HEK293T (cell line): ENCODE data around the gene DHRSX.

ENCODE experiments used
- CTCF ChIA-PET: fragments of 350-600 bp; formaldehyde crosslinking; extraction: SDS; loops from one replicate; lab custom pipeline; 2021; ENCODE audit warnings: antibody characterized with exemption, inconsistent platforms; lab: Yijun Ruan, JAX
- POLR2A ChIA-PET: fragments of 350-600 bp; formaldehyde crosslinking; extraction: SDS; loops from one replicate; lab custom pipeline; 2020; ENCODE audit warnings: antibody characterized with exemption, inconsistent platforms; lab: Yijun Ruan, JAX
- DNase-seq: peaks from one replicate; pipeline ENCODE4 v3.0.0; 2012; ENCODE audit warnings: mixed read lengths; ENCODE audit errors: extremely low spot score
- ARNT ChIP-seq: fragments of 450-650 bp; IDR thresholded peaks from 2 replicates; pipeline ENCODE4 v1.6.1; 2017; ENCODE audit warnings: mild to moderate bottlenecking
- BHLHE40 ChIP-seq: fragments of 450-650 bp; IDR thresholded peaks from 2 replicates; pipeline ENCODE4 v1.6.1; 2016; ENCODE audit warnings: mild to moderate bottlenecking, moderate library complexity, borderline replicate concordance
- CTBP1 ChIP-seq: fragments of 450-650 bp; IDR thresholded peaks from 2 replicates; pipeline ENCODE4 v1.6.1; 2016; ENCODE audit warnings: borderline replicate concordance
- ELF4 ChIP-seq: fragments of 450-650 bp; IDR thresholded peaks from 2 replicates; pipeline ENCODE4 v1.6.1; 2017; ENCODE audit warnings: antibody characterized with exemption
- FOXA1 ChIP-seq: fragments of 450-650 bp; IDR thresholded peaks from 2 replicates; pipeline ENCODE4 v1.6.1; 2016; ENCODE audit warnings: mild to moderate bottlenecking
- FOXK2 ChIP-seq: fragments of 450-650 bp; IDR thresholded peaks from 2 replicates; pipeline ENCODE4 v1.6.1; 2016; ENCODE audit warnings: mild to moderate bottlenecking
- FOXM1 ChIP-seq: fragments of 450-650 bp; IDR thresholded peaks from 2 replicates; pipeline ENCODE4 v1.6.1; 2017; ENCODE audit warnings: mild to moderate bottlenecking, borderline replicate concordance
- HDGF ChIP-seq: fragments of 450-650 bp; IDR thresholded peaks from 2 replicates; pipeline ENCODE4 v1.6.1; 2017; ENCODE audit warnings: antibody characterized with exemption, borderline replicate concordance
- L3MBTL2 ChIP-seq: fragments of 450-650 bp; conservative IDR thresholded peaks from 2 replicates; pipeline ENCODE4 v1.6.1; 2016; ENCODE audit warnings: mild to moderate bottlenecking
- LEF1 ChIP-seq: fragments of 450-650 bp; IDR thresholded peaks from 2 replicates; pipeline ENCODE4 v1.6.1; 2017; ENCODE audit warnings: mild to moderate bottlenecking, borderline replicate concordance
- NFRKB ChIP-seq: fragments of 450-650 bp; IDR thresholded peaks from 2 replicates; pipeline ENCODE4 v1.6.1; 2016; ENCODE audit warnings: mild to moderate bottlenecking, moderate library complexity
- SP1 ChIP-seq: fragments of 450-650 bp; IDR thresholded peaks from 2 replicates; pipeline ENCODE4 v1.6.1; 2017
- SUZ12 ChIP-seq: fragments of 450-650 bp; IDR thresholded peaks from 2 replicates; pipeline ENCODE4 v1.6.1; 2016; ENCODE audit warnings: mild to moderate bottlenecking
- TARDBP ChIP-seq: fragments of 450-650 bp; IDR thresholded peaks from 2 replicates; pipeline ENCODE4 v1.6.1; 2016
- ZNF384 ChIP-seq: fragments of 450-650 bp; IDR thresholded peaks from 2 replicates; pipeline ENCODE4 v1.6.1; 2016
- TF ChIP-seq, protein P1 (sequence below): fragments of 450-650 bp; IDR thresholded peaks from 2 replicates; pipeline ENCODE4 v1.6.1; 2016

DHRSX gene

GRCh38 chrX:2545144-2545543 lies 44.4 kb upstream of the DHRSX start:
- POLR2A ChIA-PET = no interaction called here
- TF ChIP-seq ARNT (no peak), LEF1 (no peak), FOXA1 (no peak), ELF4 (no peak), TARDBP (no peak), SP1 (no peak), ZNF384 (no peak), FOXK2 (no peak), HDGF (no peak), L3MBTL2 (no peak), CTBP1 (no peak), SUZ12 (no peak), BHLHE40 (no peak), NFRKB (no peak), FOXM1 (no peak)
- TF ChIP-seq, protein P1, sequence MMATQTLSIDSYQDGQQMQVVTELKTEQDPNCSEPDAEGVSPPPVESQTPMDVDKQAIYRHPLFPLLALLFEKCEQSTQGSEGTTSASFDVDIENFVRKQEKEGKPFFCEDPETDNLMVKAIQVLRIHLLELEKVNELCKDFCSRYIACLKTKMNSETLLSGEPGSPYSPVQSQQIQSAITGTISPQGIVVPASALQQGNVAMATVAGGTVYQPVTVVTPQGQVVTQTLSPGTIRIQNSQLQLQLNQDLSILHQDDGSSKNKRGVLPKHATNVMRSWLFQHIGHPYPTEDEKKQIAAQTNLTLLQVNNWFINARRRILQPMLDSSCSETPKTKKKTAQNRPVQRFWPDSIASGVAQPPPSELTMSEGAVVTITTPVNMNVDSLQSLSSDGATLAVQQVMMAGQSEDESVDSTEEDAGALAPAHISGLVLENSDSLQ = no peak
- CTCF ChIA-PET = no interaction called here
- no peak for DNase-seq

DNA sequence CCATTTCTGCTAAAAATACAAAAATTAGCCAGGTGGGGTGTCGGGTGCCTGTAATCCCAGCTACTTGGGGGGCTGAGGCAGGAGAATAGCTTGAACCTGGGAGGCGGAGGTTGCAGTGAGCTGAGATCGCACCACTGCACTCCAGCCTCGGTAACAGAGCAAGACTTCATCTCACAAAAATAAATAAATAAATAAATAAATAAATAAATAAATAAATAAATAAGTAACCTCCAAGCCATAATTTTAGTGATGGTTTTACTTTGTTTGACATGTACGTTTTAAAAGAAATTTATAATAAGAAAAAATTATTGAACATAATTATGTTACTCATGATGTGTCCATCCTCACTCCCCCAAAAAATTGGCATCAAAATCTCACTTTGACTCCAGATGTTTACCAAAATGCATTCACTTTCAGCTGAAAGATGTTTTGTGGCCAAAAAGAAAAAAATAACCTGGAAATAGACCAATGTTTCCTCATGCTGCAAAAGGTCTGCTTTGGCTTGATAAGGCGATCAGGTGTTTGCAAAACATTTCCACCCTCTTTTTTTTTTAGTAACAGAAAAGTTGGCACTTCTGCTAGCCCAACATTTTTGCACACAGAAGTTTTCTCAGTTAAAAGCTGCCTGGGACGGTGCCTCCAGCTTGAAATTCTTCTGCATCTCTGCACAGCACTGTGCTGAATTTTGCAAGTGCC lies 42.2 kb upstream of the DHRSX start:
- DNase-seq = no peak
- TF ChIP-seq NFRKB (no peak), BHLHE40 (no peak), FOXK2 (no peak), L3MBTL2 (no peak), SP1 (no peak), FOXA1 (no peak), FOXM1 (no peak), CTBP1 (no peak), SUZ12 (no peak), HDGF (no peak), LEF1 (no peak), ELF4 (no peak)
- POLR2A ChIA-PET = no interaction called here
- CTCF ChIA-PET = no interaction called here

- ChIA-PET POLR2A (no interaction called here), CTCF (no interaction called here)
Measured at GRCh38 chrX:2541603-2542002, 40.8 kb upstream of the DHRSX start.

DNA sequence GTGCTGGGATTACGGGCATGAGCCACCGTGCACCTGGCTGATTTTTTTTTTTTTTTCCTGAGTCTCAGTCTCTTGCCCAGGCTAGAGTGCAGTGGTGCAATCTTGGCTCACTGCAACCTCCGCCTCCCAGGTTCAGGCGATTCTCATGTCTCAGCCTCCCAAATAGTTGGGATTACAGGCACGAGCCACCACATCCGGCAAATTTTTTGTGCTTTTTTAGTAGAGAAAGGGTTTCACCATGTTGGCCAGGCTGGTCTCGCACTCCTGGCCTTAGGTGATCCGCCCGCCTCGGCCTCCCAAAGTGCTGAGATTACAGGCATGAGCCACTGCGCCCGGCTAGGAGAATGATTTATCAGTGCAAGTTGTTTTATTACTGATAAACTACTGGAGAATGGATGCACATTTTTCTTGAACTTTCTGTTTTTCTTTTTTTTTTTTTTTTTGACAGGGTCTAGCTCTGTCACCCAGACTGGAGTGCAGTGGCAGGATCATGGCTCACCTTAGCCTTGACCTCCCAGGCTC lies 39.7 kb upstream of the DHRSX start:
- POLR2A ChIA-PET = no interaction called here
- TF ChIP-seq L3MBTL2 (no peak), ELF4 (no peak), SUZ12 (no peak), FOXA1 (no peak), BHLHE40 (no peak), ZNF384 (no peak), ARNT (no peak), FOXM1 (no peak), FOXK2 (no peak), LEF1 (no peak), TARDBP (no peak), CTBP1 (no peak), SP1 (no peak)
- CTCF ChIA-PET = no interaction called here
- DNase-seq = no peak

More at GRCh38 chrX:2541603-2542002, 40.8 kb upstream of the DHRSX start:
- DNase-seq = no peak
- no peak for TF ChIP-seq HDGF
- TF ChIP-seq TARDBP = no peak
- peak; percentile 60; the same call in 1 of the 2 replicates for TF ChIP-seq ZNF384

DNA sequence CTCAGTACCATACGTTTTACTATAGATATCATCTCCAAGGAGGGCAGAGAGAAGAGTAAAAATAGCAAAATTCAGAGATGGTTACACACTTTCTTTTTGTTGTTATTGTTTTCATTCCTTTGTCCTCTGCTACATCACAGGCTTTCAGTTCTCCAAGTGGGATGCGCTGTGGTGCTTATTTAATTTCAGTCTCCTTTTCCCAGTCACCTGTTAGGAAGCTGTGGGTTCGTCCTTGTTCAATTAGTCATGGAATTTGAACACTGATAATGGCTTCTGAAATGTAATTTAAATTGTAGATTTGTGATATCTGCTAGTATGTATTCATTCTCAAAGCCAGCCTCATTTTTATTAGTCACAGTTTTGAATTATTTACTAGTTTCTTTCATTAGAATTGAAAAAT lies 38.8 kb upstream of the DHRSX start:
- ChIA-PET POLR2A (no interaction called here), CTCF (no interaction called here)
- TF ChIP-seq HDGF (no peak), ZNF384 (no peak), ARNT (no peak), L3MBTL2 (no peak), FOXK2 (no peak), LEF1 (no peak), TARDBP (no peak), FOXM1 (no peak), ELF4 (no peak), SUZ12 (no peak), FOXA1 (no peak), NFRKB (no peak), CTBP1 (no peak), BHLHE40 (no peak)
- TF ChIP-seq, protein P1 = no peak
- DNase-seq = no peak

DNA sequence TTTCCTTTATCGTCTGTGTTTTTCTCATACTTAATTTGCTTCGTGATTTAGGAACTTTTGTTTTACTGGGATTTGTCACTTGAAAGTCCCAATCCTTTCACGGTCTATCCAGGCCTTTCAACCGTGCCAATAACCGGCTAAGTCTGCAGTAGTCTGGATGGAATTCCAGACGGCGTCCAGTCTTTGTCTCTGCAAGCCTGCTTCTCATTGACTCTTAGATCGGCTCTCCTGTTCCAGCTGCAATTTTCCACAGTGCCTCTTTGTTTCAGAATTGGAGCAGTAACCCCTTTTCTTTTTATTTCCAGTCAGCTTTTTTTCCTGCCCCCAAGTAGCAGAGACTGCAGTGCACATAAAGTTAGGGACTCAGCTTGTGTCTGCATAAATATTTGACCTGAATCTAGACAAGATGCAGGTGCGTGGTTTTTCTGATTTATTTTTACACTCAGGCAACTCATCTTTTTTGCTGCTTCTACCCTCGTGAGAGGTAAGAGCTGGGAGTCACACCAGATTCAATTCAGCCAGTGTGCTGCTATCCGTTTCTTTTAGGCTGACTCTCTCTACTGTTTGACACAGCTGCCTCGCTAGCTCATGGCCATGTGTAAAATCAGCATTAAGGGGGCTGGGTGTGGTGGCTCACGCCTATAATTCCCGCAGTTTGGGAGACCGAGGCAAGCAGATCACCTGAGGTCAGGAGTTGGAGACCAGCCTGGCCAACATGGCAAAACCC lies 37.4 kb upstream of the DHRSX start:
- ChIA-PET CTCF (no interaction called here), POLR2A (no interaction called here)
- TF ChIP-seq ZNF384 (no peak), FOXA1 (no peak), FOXK2 (no peak), L3MBTL2 (no peak), HDGF (no peak), CTBP1 (no peak), LEF1 (no peak), FOXM1 (no peak), SUZ12 (no peak), BHLHE40 (no peak), SP1 (no peak), ARNT (no peak), TARDBP (no peak)
- TF ChIP-seq, protein P1 = no peak
- no peak for DNase-seq
